Stimulated activated naive CD4-positive, alpha-beta T cell (primary cell): ENCODE measurements around the gene OR2AJ1.
A peak's percentile ranks its signal among the peaks of the same experiment; 100 is the strongest.

ENCODE experiments used
- DNase-seq, 6 experiments: peaks; one replicate each; lab custom pipeline; 2025; lab: John Stamatoyannopoulos, UW

Gene OR2AJ1

GRCh38 chr1:247924868-247925267 lies at the start of gene OR2AJ1:
Gene OR2AJ1 (plus strand): TSS chr1:247924889. CDS start chr1:247933769, 8,880 bp downstream.
- no peak for DNase-seq

DNA sequence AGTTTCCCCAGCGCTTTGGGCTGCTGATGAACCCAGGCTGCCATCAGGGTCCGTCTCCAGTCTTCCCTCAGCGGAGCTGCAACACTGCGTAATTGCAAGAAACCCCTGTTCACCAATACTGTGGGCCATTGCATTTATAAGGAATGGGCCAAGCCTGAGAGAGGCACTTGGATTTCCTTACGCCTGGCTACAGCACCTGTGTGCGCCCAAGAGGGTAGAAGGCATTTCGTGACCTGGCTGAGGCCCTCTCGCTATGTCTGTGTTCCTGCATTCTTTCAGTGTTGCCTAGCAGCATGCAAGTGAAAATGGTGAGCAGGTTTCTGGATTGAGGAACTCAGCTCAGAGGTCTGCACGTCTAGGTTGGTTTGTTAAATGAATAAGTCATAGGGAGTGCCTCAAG lies 41.3 kb upstream of the OR2AJ1 start:
- no peak for DNase-seq

- DNase-seq, result no peak
These were observed 39.8 kb upstream of the OR2AJ1 start for GRCh38 chr1:247884797-247885413.

GRCh38 chr1:247895163-247895637 lies 29.5 kb upstream of the OR2AJ1 start, which contains the start of gene OR2W3:
Gene OR2W3 (plus strand): TSS chr1:247895587. CDS start chr1:247895587, 0 bp downstream.
- no peak for DNase-seq

DNA sequence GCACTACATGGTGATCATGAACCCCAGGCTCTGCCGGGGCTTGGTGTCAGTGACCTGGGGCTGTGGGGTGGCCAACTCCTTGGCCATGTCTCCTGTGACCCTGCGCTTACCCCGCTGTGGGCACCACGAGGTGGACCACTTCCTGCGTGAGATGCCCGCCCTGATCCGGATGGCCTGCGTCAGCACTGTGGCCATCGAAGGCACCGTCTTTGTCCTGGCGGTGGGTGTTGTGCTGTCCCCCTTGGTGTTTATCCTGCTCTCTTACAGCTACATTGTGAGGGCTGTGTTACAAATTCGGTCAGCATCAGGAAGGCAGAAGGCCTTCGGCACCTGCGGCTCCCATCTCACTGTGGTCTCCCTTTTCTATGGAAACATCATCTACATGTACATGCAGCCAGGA lies 28.7 kb upstream of the OR2AJ1 start:
- no peak for DNase-seq

- DNase-seq, result no peak
These were observed 20.6 kb upstream of the OR2AJ1 start for GRCh38 chr1:247904122-247904521.

GRCh38 chr1:247905181-247905580 lies 19.5 kb upstream of the OR2AJ1 start:
- DNase-seq, result no peak

- no peak for DNase-seq
These were observed 18.7 kb upstream of the OR2AJ1 start for GRCh38 chr1:247905910-247906503.

DNA sequence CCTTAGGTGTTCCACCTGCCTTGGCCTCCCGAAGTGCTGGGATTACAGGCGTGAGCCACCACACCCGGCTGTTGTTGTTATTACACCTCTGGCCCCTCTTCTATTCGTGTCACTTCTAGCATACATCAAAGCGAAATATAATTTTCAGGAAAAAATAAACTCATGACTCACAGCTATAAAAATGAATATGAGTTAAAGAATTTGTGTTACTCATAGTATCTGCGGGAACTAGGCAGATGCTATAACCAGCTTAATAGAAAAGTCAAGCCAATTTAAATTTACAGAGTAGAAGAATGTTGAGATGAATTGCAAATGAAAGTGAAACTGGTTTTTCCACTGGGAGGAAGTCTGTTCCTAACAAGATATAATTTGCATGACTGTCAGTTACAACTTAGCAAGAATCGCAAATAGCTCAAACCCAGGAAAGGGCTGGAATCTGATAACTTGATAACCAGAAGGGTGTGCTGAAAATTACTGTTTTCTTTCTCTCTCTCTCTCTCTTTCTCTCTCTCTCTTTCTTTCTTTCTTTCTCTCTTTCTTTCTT lies 18.1 kb upstream of the OR2AJ1 start:
- peak in 2 of 6 experiments; percentile 3 to 12 for DNase-seq

DNA sequence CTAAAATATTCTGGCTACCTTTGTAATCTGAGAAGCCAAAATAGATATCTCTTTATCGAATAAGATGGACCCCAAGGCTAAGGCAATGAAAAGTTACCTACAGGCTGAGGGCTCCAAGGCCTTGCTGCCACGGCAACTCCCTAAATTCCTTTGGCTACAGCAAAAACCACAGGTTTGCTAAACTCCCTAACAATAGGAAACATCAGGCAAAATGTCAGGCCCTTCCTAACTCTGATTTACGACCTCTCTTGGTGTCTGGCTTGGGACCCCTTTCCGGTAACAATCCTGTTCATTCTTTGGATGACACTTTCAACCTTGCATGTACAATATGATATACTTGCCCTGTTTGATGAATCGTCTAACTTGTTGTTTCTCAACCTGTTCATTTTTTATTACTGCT lies 15.9 kb upstream of the OR2AJ1 start:
- DNase-seq, result no peak

- DNase-seq, result no peak
These were observed 10.9 kb upstream of the OR2AJ1 start for GRCh38 chr1:247913786-247914185.

GRCh38 chr1:247914941-247915662 lies 9.6 kb upstream of the OR2AJ1 start:
- no peak for DNase-seq

GRCh38 chr1:247919952-247920351 lies 4.7 kb upstream of the OR2AJ1 start, which contains the start of gene OR2T8:
Gene OR2T8 (plus strand): TSS chr1:247920252. CDS start chr1:247921018, 766 bp downstream.
- DNase-seq, result no peak

- no peak for DNase-seq
These were observed 748 bp upstream of the OR2AJ1 start for GRCh38 chr1:247923941-247924340.

DNA sequence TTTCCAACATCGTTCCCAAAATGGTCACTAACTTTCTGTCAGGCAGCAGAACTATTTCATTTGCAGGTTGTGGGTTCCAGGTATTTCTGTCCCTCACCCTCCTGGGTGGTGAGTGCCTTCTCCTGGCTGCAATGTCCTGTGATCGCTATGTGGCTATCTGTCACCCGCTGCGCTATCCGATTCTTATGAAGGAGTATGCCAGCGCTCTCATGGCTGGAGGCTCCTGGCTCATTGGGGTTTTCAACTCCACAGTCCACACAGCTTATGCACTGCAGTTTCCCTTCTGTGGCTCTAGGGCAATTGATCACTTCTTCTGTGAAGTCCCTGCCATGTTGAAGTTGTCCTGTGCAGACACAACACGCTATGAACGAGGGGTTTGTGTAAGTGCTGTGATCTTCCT lies 9.3 kb downstream of the OR2AJ1 start:
- no peak for DNase-seq

DNA sequence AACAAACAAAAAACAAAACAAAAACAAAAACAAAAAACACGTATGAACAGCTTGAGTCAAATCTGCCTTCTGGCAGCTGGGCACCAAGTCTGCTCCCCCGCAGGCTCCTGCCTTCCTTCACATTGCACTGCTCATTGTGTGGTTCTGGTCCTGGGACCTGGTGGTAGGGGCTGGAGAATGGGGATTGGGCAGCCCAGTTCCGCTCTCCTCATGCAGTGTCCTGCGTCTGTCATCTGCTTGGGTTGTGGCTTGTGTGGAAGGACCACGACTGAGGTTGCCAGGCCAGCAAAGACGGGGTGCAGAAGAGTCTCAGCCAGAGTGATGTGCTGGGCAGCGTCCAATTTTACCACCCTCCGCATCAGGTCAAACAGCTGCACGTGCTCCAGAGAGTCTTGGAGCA lies 11.1 kb downstream of the OR2AJ1 start:
- DNase-seq, result no peak

- no peak for DNase-seq
These were observed 11.7 kb downstream of the OR2AJ1 start for GRCh38 chr1:247936415-247936814.

GRCh38 chr1:247936965-247937734 lies 12.5 kb downstream of the OR2AJ1 start:
- peak; percentile 71 to 89 (median 85) for DNase-seq

GRCh38 chr1:247942624-247943023 lies 17.9 kb downstream of the OR2AJ1 start:
- no peak for DNase-seq

DNA sequence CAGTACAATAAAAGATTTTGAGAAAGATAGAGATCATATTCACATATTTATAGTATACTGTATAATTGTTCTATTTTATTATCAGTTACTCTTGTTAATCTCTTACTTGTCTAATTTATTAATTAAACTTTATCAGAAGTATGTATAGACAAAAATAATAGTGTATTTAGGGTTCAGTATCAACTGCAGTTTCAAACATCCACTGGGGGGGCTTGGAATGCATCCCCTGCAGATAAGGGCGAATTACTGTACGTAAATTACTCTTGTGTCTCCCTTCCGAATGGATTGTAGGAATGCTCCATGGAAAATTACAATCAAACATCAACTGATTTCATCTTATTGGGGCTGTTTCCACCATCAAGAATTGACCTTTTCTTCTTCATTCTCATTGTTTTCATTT lies 23.9 kb downstream of the OR2AJ1 start, which contains the start of gene OR2L8:
Gene OR2L8, plus strand, starts transcription at position 301 of the 400 bp plus-strand sequence. Its CDS starts 0 bp downstream, at position 301.
- no peak for DNase-seq

GRCh38 chr1:247953408-247953807 lies 28.7 kb downstream of the OR2AJ1 start:
- DNase-seq, result no peak

GRCh38 chr1:247961791-247962190 lies 37.1 kb downstream of the OR2AJ1 start:
- DNase-seq, result no peak
